Smooth muscle cell (in vitro differentiated cells): ENCODE results near the gene DDX31. TPM values are rescaled to one million over a fixed set of nuclear protein-coding genes. Genes with fewer than 3 reads are reported as not detected.

Source experiments
- DNase-seq: peaks from one replicate; lab custom pipeline; 2025; ENCODE audit not compliant: unreplicated experiment; lab: John Stamatoyannopoulos, UW
- H2AFZ ChIP-seq: fragments of 200-600 bp; sonication (generic); 2 replicates; pipeline ENCODE4 v1.6.0; 2016; ENCODE audit warnings: antibody characterized with exemption, low read depth, mild to moderate bottlenecking
- H3F3A ChIP-seq: fragments of 200-600 bp; sonication (generic); 2 replicates; pipeline ENCODE4 v1.6.0; 2017; ENCODE audit warnings: antibody characterized with exemption, low read depth
- H3K27ac ChIP-seq: fragments of 200-600 bp; sonication (generic); 2 replicates; pipeline ENCODE4 v1.5.1; 2016; ENCODE audit warnings: low read depth, mild to moderate bottlenecking
- H3K27me3 ChIP-seq: fragments of 200-600 bp; sonication (generic); 2 replicates; pipeline ENCODE4 v1.6.1; 2016; ENCODE audit warnings: low read depth, mild to moderate bottlenecking
- H3K36me3 ChIP-seq: fragments of 200-600 bp; sonication (generic); 2 replicates; pipeline ENCODE4 v1.5.1; 2016; ENCODE audit warnings: low read depth
- H3K4me1 ChIP-seq: fragments of 200-600 bp; sonication (generic); 2 replicates; pipeline ENCODE4 v1.5.1; 2016; ENCODE audit warnings: low read depth
- H3K4me2 ChIP-seq: fragments of 200-600 bp; sonication (generic); 2 replicates; pipeline ENCODE4 v1.6.0; 2016; ENCODE audit warnings: mild to moderate bottlenecking
- H3K4me3 ChIP-seq: fragments of 200-600 bp; sonication (generic); 2 replicates; pipeline ENCODE4 v1.5.1; 2016; ENCODE audit warnings: mild to moderate bottlenecking
- H3K79me2 ChIP-seq: fragments of 200-600 bp; sonication (generic); 2 replicates; pipeline ENCODE4 v1.6.0; 2016; ENCODE audit warnings: low read depth, mild to moderate bottlenecking
- H3K9ac ChIP-seq: fragments of 200-600 bp; sonication (generic); 2 replicates; pipeline ENCODE4 v1.6.0; 2016; ENCODE audit warnings: low read depth
- H3K9me3 ChIP-seq: fragments of 200-600 bp; sonication (generic); replicated peaks from 2 replicates; pipeline ENCODE4 v1.5.1; 2016; ENCODE audit warnings: low read depth
- H4K20me1 ChIP-seq: fragments of 200-600 bp; sonication (generic); 2 replicates; pipeline ENCODE4 v1.6.0; 2016; ENCODE audit warnings: low read depth
- CTCF ChIP-seq: fragments of 200-600 bp; sonication (generic); IDR thresholded peaks from 2 replicates; pipeline ENCODE4 v1.5.1; 2017; ENCODE audit warnings: borderline replicate concordance, mild to moderate bottlenecking, antibody characterized with exemption; ENCODE audit not compliant: insufficient read depth, poor library complexity, severe bottlenecking
- WGBS: methylation state at CpG from one replicate; pipeline ENCODE4 v1.1.7; 2016; ENCODE audit warnings: low lambda C conversion rate; 5-methylcytosine and 5-hydroxymethylcytosine counted together
- polyA plus RNA-seq: library from polyadenylated mRNA; unstranded; fragments of >200 nt; fragmentation: Nextera tagmentation; extraction: Ambion mirVana; gene quantifications from 2 replicates; pipeline ENCODE4 v1.2.1, GENCODE V29; 2016
- total RNA-seq: library from RNA; depleted of rRNA; stranded (reverse); fragments of >200 nt; gene quantifications from 2 replicates; pipeline ENCODE4 v1.2.3, GENCODE V29; 2014

DDX31 gene
- total and polyA plus RNA-seq, 2 experiments from 2014 or later = 5.9 to 11.9 TPM

GRCh38 chr9:132557159-132557558, 112.6 kb downstream of the DDX31 start:
- TF ChIP-seq CTCF = no peak
- H3K9me3 ChIP-seq = no peaks in the 10 kb centered on the region

GRCh38 chr9:132556714-132557113, 113.1 kb downstream of the DDX31 start:
- Histone ChIP-seq H3K27me3 (peaks cover 22% of the 10 kb centered on the region), H2AFZ (no peak overlapping the region), H3K9me3 (no peaks in the 10 kb centered on the region), H4K20me1 (no peaks in the 10 kb centered on the region), H3K4me1 (peaks cover 18% of the 10 kb centered on the region), H3K9ac (no peak overlapping the region), H3K4me3 (no peak overlapping the region), H3K79me2 (no peaks in the 10 kb centered on the region), H3F3A (no peaks in the 10 kb centered on the region), H3K4me2 (no peak overlapping the region), H3K36me3 (no peaks in the 10 kb centered on the region), H3K27ac (no peak overlapping the region)
- 94% methylated on average over 26 of the region's 26 CpGs for WGBS
- no peak for DNase-seq
- TF ChIP-seq CTCF = no peak

More at GRCh38 chr9:132557159-132557558, 112.6 kb downstream of the DDX31 start:
- Histone ChIP-seq H3K4me2 (no peak overlapping the region), H3K27ac (no peak overlapping the region), H3K4me1 (peaks cover 18% of the 10 kb centered on the region), H3K4me3 (no peak overlapping the region), H3K36me3 (no peaks in the 10 kb centered on the region), H3K9ac (no peak overlapping the region), H4K20me1 (no peaks in the 10 kb centered on the region), H2AFZ (no peak overlapping the region), H3F3A (no peaks in the 10 kb centered on the region), H3K79me2 (no peaks in the 10 kb centered on the region), H3K27me3 (peaks cover 24% of the 10 kb centered on the region)
- WGBS = 94% methylated on average over 15 of the region's 15 CpGs
- no peak for DNase-seq

GRCh38 chr9:132556235-132556634, 113.5 kb downstream of the DDX31 start:
- H3K79me2 ChIP-seq = no peaks in the 10 kb centered on the region
- TF ChIP-seq CTCF = no peak
- WGBS = 83% methylated on average over 6 of the region's 6 CpGs
- no peaks in the 10 kb centered on the region for H4K20me1 ChIP-seq
- H3K4me2 ChIP-seq = no peak overlapping the region
- no peak for DNase-seq
- H3K27me3 ChIP-seq = peaks cover 20% of the 10 kb centered on the region
- H2AFZ ChIP-seq = no peak overlapping the region
- no peaks in the 10 kb centered on the region for H3K9me3 ChIP-seq
- H3K4me1 ChIP-seq = peaks cover 18% of the 10 kb centered on the region
- no peaks in the 10 kb centered on the region for H3K36me3 ChIP-seq
- H3F3A ChIP-seq = no peaks in the 10 kb centered on the region
- H3K9ac ChIP-seq = no peak overlapping the region
- H3K27ac ChIP-seq = no peak overlapping the region
- no peak overlapping the region for H3K4me3 ChIP-seq

GRCh38 chr9:132555528-132555927, 114.3 kb downstream of the DDX31 start:
- Histone ChIP-seq H3K36me3 (no peaks in the 10 kb centered on the region), H3K27ac (no peak overlapping the region), H3F3A (no peaks in the 10 kb centered on the region), H3K4me2 (no peak overlapping the region), H3K79me2 (no peaks in the 10 kb centered on the region), H3K9me3 (no peaks in the 10 kb centered on the region), H3K27me3 (peaks cover 13% of the 10 kb centered on the region), H4K20me1 (no peaks in the 10 kb centered on the region), H3K4me3 (no peak overlapping the region), H2AFZ (no peak overlapping the region), H3K9ac (no peak overlapping the region), H3K4me1 (peaks cover 18% of the 10 kb centered on the region)
- DNase-seq = no peak
- 88% methylated on average over 8 of the region's 8 CpGs for WGBS
- no peak for TF ChIP-seq CTCF
